HEK293 (cell line): ENCODE measurements around the gene ZNF565.

ENCODE experiments used
- ELK4 ChIP-seq: IDR thresholded peaks from 2 replicates; pipeline ENCODE4 v1.6.1; 2011; ENCODE audit warnings: mild to moderate bottlenecking, low read depth, low read length, borderline replicate concordance
- KLF9 ChIP-seq: fragments of 450-650 bp; formaldehyde crosslinking; IDR thresholded peaks from 2 replicates; pipeline ENCODE4 v1.5.1; 2016; ENCODE audit warnings: missing biosample characterization, missing genetic modification characterization, low read depth
- SETDB1 ChIP-seq: IDR thresholded peaks from one replicate; pipeline ENCODE4 v1.6.1; 2017; ENCODE audit warnings: mild to moderate bottlenecking, low read length, moderate library complexity, mixed read lengths; ENCODE audit not compliant: insufficient read length
- ZBTB8A ChIP-seq: fragments of 450-650 bp; formaldehyde crosslinking; IDR thresholded peaks from 2 replicates; pipeline ENCODE4 v1.5.1; 2016; ENCODE audit warnings: missing biosample characterization, missing genetic modification characterization
- ZEB2 ChIP-seq: fragments of 450-650 bp; formaldehyde crosslinking; IDR thresholded peaks from 2 replicates; pipeline ENCODE4 v1.5.1; 2016; ENCODE audit warnings: missing biosample characterization, missing genetic modification characterization
- ZFP41 ChIP-seq: fragments of 450-650 bp; formaldehyde crosslinking; IDR thresholded peaks from 2 replicates; pipeline ENCODE4 v1.5.1; 2016; ENCODE audit warnings: missing biosample characterization, missing genetic modification characterization, borderline replicate concordance
- ZNF214 ChIP-seq: fragments of 450-650 bp; formaldehyde crosslinking; IDR thresholded peaks from 2 replicates; pipeline ENCODE4 v1.5.1; 2017; ENCODE audit warnings: missing biosample characterization, mild to moderate bottlenecking, missing genetic modification characterization, borderline replicate concordance
- ZNF280C ChIP-seq: fragments of 450-650 bp; formaldehyde crosslinking; IDR thresholded peaks from 2 replicates; pipeline ENCODE4 v1.5.1; 2016; ENCODE audit warnings: missing biosample characterization, missing genetic modification characterization
- ZNF280D ChIP-seq: fragments of 450-650 bp; formaldehyde crosslinking; IDR thresholded peaks from 2 replicates; pipeline ENCODE4 v1.5.1; 2016; ENCODE audit warnings: missing biosample characterization, missing genetic modification characterization
- ZNF341 ChIP-seq: fragments of 450-650 bp; formaldehyde crosslinking; IDR thresholded peaks from 2 replicates; pipeline ENCODE4; 2016; ENCODE audit warnings: low read depth, missing biosample characterization, missing genetic modification characterization
- ZNF394 ChIP-seq: fragments of 450-650 bp; formaldehyde crosslinking; IDR thresholded peaks from 2 replicates; pipeline ENCODE4 v1.5.1; 2016; ENCODE audit warnings: missing biosample characterization, missing genetic modification characterization, mild to moderate bottlenecking, moderate library complexity, borderline replicate concordance
- ZNF48 ChIP-seq: fragments of 450-650 bp; formaldehyde crosslinking; IDR thresholded peaks from 2 replicates; pipeline ENCODE4 v1.5.1; 2016; ENCODE audit warnings: missing biosample characterization, missing genetic modification characterization
- ZNF561 ChIP-seq: fragments of 450-650 bp; IDR thresholded peaks from 2 replicates; pipeline ENCODE4 v1.5.1; 2018; ENCODE audit warnings: missing biosample characterization, missing genetic modification characterization, borderline replicate concordance
- ZNF692 ChIP-seq: fragments of 450-650 bp; formaldehyde crosslinking; IDR thresholded peaks from 2 replicates; pipeline ENCODE4 v1.5.1; 2016; ENCODE audit warnings: missing biosample characterization, missing genetic modification characterization
- ZNF776 ChIP-seq: fragments of 450-650 bp; formaldehyde crosslinking; IDR thresholded peaks from 2 replicates; pipeline ENCODE4 v1.5.0; 2017; ENCODE audit warnings: missing biosample characterization, missing genetic modification characterization, borderline replicate concordance
- ZSCAN30 ChIP-seq: fragments of 450-650 bp; IDR thresholded peaks from 2 replicates; pipeline ENCODE4 v1.5.1; 2018; ENCODE audit warnings: missing biosample characterization, mild to moderate bottlenecking, missing genetic modification characterization, moderate library complexity
- TF ChIP-seq, protein P1 (sequence below): fragments of 450-650 bp; formaldehyde crosslinking; IDR thresholded peaks from 2 replicates; pipeline ENCODE4 v1.5.1; 2016; ENCODE audit warnings: missing biosample characterization, missing genetic modification characterization
- TF ChIP-seq, protein P2 (sequence below): fragments of 450-650 bp; formaldehyde crosslinking; IDR thresholded peaks from 2 replicates; pipeline ENCODE4 v1.5.1; 2017; ENCODE audit warnings: missing biosample characterization, missing genetic modification characterization
- TF ChIP-seq, protein P3 (sequence below): fragments of 450-650 bp; formaldehyde crosslinking; IDR thresholded peaks from 2 replicates; pipeline ENCODE4 v1.5.1; 2016; ENCODE audit warnings: missing biosample characterization, missing genetic modification characterization
- TF ChIP-seq, protein P4 (sequence below): fragments of 450-650 bp; formaldehyde crosslinking; IDR thresholded peaks from 2 replicates; pipeline ENCODE4 v1.5.1; 2016; ENCODE audit warnings: missing biosample characterization, missing genetic modification characterization, low read depth

The ZNF565 gene

GRCh38 chr19:36139473-36140303, 74.8 kb downstream of the ZNF565 start, which contains the start of gene CAPNS1 (continued):
- TF ChIP-seq KLF9 (tag by site-specific recombination) (peak; percentile 96), ZNF394 (tag by site-specific recombination) (peak; percentile 77), ZNF214 (tag by site-specific recombination) (no peak), ZFP41 (tag by site-specific recombination) (no peak), SETDB1 (no peak), ZNF280C (no peak), ZNF341 (tag by site-specific recombination) (peak; percentile 94), ZEB2 (peak; percentile 99), ZSCAN30 (tag by site-specific recombination) (peak; percentile 96), ZNF776 (tag by site-specific recombination) (no peak), ELK4 (no peak), ZNF692 (tag by site-specific recombination) (peak; percentile 97), ZNF561 (tag by site-specific recombination) (peak; percentile 97), ZNF48 (tag by site-specific recombination) (no peak), ZNF280D (tag by site-specific recombination) (no peak), ZBTB8A (tag by site-specific recombination) (peak; percentile 72)
- TF ChIP-seq, protein P1, sequence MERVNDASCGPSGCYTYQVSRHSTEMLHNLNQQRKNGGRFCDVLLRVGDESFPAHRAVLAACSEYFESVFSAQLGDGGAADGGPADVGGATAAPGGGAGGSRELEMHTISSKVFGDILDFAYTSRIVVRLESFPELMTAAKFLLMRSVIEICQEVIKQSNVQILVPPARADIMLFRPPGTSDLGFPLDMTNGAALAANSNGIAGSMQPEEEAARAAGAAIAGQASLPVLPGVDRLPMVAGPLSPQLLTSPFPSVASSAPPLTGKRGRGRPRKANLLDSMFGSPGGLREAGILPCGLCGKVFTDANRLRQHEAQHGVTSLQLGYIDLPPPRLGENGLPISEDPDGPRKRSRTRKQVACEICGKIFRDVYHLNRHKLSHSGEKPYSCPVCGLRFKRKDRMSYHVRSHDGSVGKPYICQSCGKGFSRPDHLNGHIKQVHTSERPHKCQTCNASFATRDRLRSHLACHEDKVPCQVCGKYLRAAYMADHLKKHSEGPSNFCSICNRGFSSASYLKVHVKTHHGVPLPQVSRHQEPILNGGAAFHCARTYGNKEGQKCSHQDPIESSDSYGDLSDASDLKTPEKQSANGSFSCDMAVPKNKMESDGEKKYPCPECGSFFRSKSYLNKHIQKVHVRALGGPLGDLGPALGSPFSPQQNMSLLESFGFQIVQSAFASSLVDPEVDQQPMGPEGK (tag by site-specific recombination) = peak; percentile 99
- TF ChIP-seq, protein P2, sequence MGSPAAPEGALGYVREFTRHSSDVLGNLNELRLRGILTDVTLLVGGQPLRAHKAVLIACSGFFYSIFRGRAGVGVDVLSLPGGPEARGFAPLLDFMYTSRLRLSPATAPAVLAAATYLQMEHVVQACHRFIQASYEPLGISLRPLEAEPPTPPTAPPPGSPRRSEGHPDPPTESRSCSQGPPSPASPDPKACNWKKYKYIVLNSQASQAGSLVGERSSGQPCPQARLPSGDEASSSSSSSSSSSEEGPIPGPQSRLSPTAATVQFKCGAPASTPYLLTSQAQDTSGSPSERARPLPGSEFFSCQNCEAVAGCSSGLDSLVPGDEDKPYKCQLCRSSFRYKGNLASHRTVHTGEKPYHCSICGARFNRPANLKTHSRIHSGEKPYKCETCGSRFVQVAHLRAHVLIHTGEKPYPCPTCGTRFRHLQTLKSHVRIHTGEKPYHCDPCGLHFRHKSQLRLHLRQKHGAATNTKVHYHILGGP = no peak
- TF ChIP-seq, protein P3, sequence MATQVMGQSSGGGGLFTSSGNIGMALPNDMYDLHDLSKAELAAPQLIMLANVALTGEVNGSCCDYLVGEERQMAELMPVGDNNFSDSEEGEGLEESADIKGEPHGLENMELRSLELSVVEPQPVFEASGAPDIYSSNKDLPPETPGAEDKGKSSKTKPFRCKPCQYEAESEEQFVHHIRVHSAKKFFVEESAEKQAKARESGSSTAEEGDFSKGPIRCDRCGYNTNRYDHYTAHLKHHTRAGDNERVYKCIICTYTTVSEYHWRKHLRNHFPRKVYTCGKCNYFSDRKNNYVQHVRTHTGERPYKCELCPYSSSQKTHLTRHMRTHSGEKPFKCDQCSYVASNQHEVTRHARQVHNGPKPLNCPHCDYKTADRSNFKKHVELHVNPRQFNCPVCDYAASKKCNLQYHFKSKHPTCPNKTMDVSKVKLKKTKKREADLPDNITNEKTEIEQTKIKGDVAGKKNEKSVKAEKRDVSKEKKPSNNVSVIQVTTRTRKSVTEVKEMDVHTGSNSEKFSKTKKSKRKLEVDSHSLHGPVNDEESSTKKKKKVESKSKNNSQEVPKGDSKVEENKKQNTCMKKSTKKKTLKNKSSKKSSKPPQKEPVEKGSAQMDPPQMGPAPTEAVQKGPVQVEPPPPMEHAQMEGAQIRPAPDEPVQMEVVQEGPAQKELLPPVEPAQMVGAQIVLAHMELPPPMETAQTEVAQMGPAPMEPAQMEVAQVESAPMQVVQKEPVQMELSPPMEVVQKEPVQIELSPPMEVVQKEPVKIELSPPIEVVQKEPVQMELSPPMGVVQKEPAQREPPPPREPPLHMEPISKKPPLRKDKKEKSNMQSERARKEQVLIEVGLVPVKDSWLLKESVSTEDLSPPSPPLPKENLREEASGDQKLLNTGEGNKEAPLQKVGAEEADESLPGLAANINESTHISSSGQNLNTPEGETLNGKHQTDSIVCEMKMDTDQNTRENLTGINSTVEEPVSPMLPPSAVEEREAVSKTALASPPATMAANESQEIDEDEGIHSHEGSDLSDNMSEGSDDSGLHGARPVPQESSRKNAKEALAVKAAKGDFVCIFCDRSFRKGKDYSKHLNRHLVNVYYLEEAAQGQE = 0 out of 2 replicates have a peak, but pooled peaks have one; percentile 37
- TF ChIP-seq, protein P4, sequence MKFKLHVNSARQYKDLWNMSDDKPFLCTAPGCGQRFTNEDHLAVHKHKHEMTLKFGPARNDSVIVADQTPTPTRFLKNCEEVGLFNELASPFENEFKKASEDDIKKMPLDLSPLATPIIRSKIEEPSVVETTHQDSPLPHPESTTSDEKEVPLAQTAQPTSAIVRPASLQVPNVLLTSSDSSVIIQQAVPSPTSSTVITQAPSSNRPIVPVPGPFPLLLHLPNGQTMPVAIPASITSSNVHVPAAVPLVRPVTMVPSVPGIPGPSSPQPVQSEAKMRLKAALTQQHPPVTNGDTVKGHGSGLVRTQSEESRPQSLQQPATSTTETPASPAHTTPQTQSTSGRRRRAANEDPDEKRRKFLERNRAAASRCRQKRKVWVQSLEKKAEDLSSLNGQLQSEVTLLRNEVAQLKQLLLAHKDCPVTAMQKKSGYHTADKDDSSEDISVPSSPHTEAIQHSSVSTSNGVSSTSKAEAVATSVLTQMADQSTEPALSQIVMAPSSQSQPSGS (tag by site-specific recombination) = peak; percentile 14; the same call in 1 of the 2 replicates
